GM19239 (cell line): ENCODE data around the gene ZCCHC2.

Source experiments
- DNase-seq: peaks from one replicate; pipeline ENCODE4 v3.0.0; 2011; ENCODE audit warnings: low spot score; ENCODE audit not compliant: insufficient read length
- FAIRE-seq: peaks from 2 replicates; lab custom pipeline; 2011; peaks lifted over from hg19 to GRCh38; lab: Jason Lieb, UNC

The ZCCHC2 gene

GRCh38 chr18:62602706-62603105 lies 79.9 kb downstream of the ZCCHC2 start:
- FAIRE-seq, result no peak
- DNase-seq, result no peak

- DNase-seq, result no peak
- FAIRE-seq, result no peak
Observed at GRCh38 chr18:62603211-62603610, 80.4 kb downstream of the ZCCHC2 start.

- DNase-seq (no peak), FAIRE-seq (no peak)
Observed at GRCh38 chr18:62603979-62604378, 81.2 kb downstream of the ZCCHC2 start.

GRCh38 chr18:62605685-62606084 lies 82.9 kb downstream of the ZCCHC2 start:
- FAIRE-seq (no peak), DNase-seq (no peak)

- no peak for FAIRE-seq
- DNase-seq, result no peak
Observed at GRCh38 chr18:62606106-62606505, 83.3 kb downstream of the ZCCHC2 start.

DNA sequence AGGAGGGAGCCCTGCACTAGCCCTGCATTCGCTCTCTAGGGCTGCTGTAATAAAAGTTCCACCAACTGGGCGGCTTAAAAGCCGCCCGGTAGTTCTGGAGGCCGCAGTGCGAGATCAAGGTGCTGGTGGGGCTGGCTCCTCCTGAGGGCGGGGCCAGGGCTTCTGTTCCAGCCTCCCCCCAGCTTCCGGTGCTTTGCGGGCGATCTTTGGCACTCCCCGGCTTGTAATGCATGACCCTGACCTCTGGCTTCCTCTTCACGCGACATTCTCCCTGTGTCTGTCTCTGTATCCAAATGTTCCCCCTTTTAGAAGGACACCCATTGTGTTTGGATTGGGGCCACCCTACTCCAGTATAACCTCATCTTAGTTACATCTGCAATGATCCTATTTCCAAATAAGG lies 84.5 kb downstream of the ZCCHC2 start:
- DNase-seq, result no peak
- no peak for FAIRE-seq

- no peak for FAIRE-seq
Observed at GRCh38 chr18:62607708-62608428, 85.0 kb downstream of the ZCCHC2 start.

GRCh38 chr18:62609764-62610163 lies 86.9 kb downstream of the ZCCHC2 start:
- no peak for DNase-seq
- no peak for FAIRE-seq

More at GRCh38 chr18:62607708-62608428, 85.0 kb downstream of the ZCCHC2 start:
- DNase-seq, result no peak

GRCh38 chr18:62610351-62610700 lies 87.5 kb downstream of the ZCCHC2 start:
- no peak for FAIRE-seq

DNA sequence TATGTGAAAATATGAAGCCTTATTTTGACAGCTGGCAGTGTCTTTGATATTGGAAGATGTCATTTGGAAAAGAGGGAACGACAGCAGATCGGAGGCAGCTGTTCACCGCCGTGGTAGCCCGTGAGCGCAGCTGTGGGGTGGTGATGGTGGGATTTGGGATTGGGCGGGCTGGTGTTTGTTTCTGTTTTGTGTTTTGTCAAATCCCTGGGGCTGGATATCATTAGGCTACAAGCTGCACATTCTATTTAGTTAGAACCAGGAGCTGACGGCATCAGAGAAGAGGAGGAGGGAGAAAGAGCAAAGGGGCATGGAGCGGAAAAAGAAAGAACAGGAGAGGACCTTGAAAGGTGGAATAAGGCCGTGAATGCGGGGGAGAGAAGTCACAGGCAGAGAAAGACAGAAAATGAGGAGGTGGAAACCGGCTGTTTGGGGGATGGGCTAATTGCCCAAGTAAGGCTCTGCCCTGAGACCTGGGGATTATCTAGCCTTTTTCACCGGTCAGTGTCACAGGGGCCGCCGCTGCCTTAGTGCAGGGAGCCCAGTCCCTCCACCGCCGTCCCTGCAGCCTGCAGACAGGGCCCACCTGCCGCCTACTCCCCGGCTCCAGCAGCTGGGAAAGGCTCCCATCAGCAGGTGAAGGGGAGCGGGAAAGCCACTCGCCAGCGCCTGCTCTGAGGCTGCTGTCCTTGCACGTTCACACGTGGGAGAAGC lies 88.0 kb downstream of the ZCCHC2 start:
- DNase-seq (no peak), FAIRE-seq (no peak)

More at GRCh38 chr18:62610351-62610700, 87.5 kb downstream of the ZCCHC2 start:
- no peak for DNase-seq

- FAIRE-seq, result no peak
- DNase-seq, result no peak
Observed at GRCh38 chr18:62611453-62612288, 88.8 kb downstream of the ZCCHC2 start.

- no peak for DNase-seq
Observed at GRCh38 chr18:62612289-62612645, 89.4 kb downstream of the ZCCHC2 start.

DNA sequence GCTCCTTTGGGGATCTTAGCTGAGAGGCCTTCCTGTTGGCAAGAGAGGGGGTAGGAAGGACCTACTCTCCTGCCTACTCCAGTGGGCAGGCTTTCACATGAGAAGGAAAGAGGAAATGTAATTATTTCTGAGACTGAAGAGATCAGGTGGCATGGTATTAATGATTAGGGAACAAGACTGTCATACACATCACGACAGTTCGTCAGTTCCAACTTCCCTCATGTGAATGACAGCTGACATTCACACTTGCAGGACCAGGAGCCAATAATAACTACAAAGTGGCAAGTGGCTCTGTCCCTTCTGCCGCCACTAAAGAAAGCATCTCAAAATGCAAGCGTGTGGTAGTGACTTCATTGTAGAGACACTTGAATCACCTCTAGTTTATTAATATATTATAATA lies 90.0 kb downstream of the ZCCHC2 start:
- DNase-seq (no peak), FAIRE-seq (no peak)

More at GRCh38 chr18:62612289-62612645, 89.4 kb downstream of the ZCCHC2 start:
- no peak for FAIRE-seq

DNA sequence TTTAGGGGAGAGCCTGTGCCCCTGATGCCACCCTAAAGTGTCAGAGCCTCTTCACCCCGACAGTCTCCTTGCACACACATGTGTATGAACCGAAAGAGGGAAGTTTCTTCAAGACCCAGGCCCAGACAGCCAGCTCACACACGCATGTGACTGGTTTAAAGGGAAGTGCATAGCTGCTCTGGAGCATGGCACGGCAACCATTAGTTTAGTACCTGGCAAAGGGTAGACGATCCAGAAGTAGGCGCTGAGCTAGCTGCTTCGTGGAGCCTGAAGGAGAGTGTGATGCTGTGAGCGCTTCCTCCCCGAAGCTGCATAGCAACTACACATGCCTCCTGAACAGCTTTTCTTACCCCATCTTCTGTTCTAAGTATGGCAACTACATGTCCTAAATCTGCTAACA lies 91.7 kb downstream of the ZCCHC2 start:
- no peak for DNase-seq
- no peak for FAIRE-seq

- DNase-seq (no peak), FAIRE-seq (no peak)
Observed at GRCh38 chr18:62616331-62616805, 93.5 kb downstream of the ZCCHC2 start.

GRCh38 chr18:62617793-62618591 lies 95.2 kb downstream of the ZCCHC2 start:
- FAIRE-seq, result no peak
- DNase-seq, result no peak

DNA sequence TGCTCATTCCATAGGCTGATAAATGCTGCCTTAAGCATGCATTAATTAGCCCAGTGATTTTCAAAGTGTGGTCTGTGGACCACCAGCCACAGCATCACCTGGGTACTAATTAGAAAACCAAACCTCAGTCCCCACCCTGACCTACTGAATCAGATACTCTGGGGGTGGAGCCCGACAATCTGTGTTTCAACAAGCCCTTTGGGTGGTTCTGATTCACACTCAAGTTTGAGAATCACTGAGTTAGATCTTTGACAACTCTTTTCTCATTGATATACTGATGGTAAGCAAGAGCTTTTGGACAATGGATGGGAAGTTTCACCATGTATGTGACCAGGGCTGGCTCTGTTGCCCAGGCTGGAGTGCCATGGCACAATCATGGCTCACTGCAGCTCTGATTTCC lies 95.9 kb downstream of the ZCCHC2 start:
- DNase-seq (no peak), FAIRE-seq (no peak)

GRCh38 chr18:62621546-62621945 lies 98.7 kb downstream of the ZCCHC2 start:
- FAIRE-seq (no peak), DNase-seq (no peak)

DNA sequence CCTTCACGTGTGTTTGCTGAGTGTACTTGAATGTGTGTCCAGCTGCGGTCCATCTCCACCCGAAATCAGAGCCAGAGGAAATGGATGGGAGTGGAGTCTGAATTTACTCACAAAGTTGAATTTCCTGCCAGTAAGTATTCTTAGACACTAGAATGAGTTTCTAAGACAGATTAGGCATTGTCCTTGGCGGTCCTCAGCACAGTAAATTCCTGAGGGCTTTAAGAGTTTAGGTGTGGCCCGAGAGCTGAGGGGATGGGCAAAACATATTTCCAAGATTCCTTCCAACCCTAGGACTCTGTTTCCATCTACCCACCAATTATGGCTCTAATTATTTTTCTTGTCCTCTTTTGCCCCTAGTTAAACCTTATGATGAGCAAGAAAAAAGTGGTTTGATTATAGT lies 102.2 kb downstream of the ZCCHC2 start:
- DNase-seq (no peak), FAIRE-seq (no peak)
